GM18868 (cell line): ENCODE data around the gene SHC1.

Experiments used
- ATAC-seq: cut with Tn5 transposase; IDR thresholded peaks from one replicate; pipeline ENCODE4 v1.9.1; 2021; ENCODE audit warnings: mild to moderate bottlenecking, moderate library complexity; ENCODE audit not compliant: unreplicated experiment

The SHC1 gene

GRCh38 chr1:154940651-154941194, 29.8 kb downstream of the SHC1 start:
- ATAC-seq: no peak

- no peak for ATAC-seq
Measured at GRCh38 chr1:154940213-154940560, 30.4 kb downstream of the SHC1 start.

GRCh38 chr1:154938604-154939399, 31.7 kb downstream of the SHC1 start:
- ATAC-seq: no peak

- ATAC-seq: no peak
Measured at GRCh38 chr1:154937988-154938386, 32.6 kb downstream of the SHC1 start.

GRCh38 chr1:154937085-154937987, 33.2 kb downstream of the SHC1 start:
- peak; percentile 56 for ATAC-seq

GRCh38 chr1:154936555-154937084, 33.9 kb downstream of the SHC1 start, which contains the start of gene PMVK:
PMVK (minus strand) TSS chr1:154936719; CDS start chr1:154936685, 34 bp downstream.
- peak; percentile 66 for ATAC-seq

GRCh38 chr1:154935749-154936554, 34.6 kb downstream of the SHC1 start:
- no peak for ATAC-seq

GRCh38 chr1:154934358-154934948, 36.1 kb downstream of the SHC1 start:
- ATAC-seq: no peak

GRCh38 chr1:154931940-154932487, 38.5 kb downstream of the SHC1 start:
- no peak for ATAC-seq

- no peak for ATAC-seq
Measured at GRCh38 chr1:154926201-154926600, 44.3 kb downstream of the SHC1 start.

- ATAC-seq: no peak
Measured at GRCh38 chr1:154925335-154926170, 45.0 kb downstream of the SHC1 start.

GRCh38 chr1:154923695-154924094, 46.9 kb downstream of the SHC1 start:
- ATAC-seq: no peak

GRCh38 chr1:154913273-154913672, 57.3 kb downstream of the SHC1 start:
- ATAC-seq: no peak

- no peak for ATAC-seq
Measured at GRCh38 chr1:154912755-154913154, 57.8 kb downstream of the SHC1 start.
